Naive thymus-derived CD8-positive, alpha-beta T cell (primary cell): ENCODE data around the gene RFFL. TPM values are rescaled to one million over a fixed set of nuclear protein-coding genes. Genes with fewer than 3 reads are reported as not detected.
"Not testable (repeated sequence)": the region's sequence is repeated elsewhere in the genome, so short reads cannot be mapped to it uniquely, and the experiment has no call there.

Experiments
- ATAC-seq, 2 donors: fragments of 150-1000 bp; cut with Tn5 transposase in 1 of 2; sonication (Bioruptor Pico), chemical (Tn5 transposase) in 1 of 2; 1 replicate in 1 of 2; 2 replicates in 1 of 2; pipeline ENCODE4 v1.10.0; 2021; ENCODE audit warnings: mild to moderate bottlenecking in 2 of 2, moderate library complexity in 2 of 2
- POLR2A ChIA-PET: fragments of 350-600 bp; sonication (Branson Sonifier 250); formaldehyde crosslinking; loops from one replicate; lab custom pipeline; 2021; ENCODE audit warnings: antibody characterized with exemption; lab: Charles Lee
- DNase-seq, 10 donors: peaks; one replicate each; pipeline versions ENCODE4 v3.0.0 to v3.0.0-alpha.2; 2020 to 2022
- H3K27ac Mint-ChIP-seq, 10 donors: one replicate each; pipeline ENCODE4 v1.8.0; 2020 to 2022; ENCODE audit warnings: mild to moderate bottlenecking in 10 of 10, mixed read lengths in 10 of 10, moderate library complexity in 4 of 10, inconsistent platforms in 1 of 10
- H3K27me3 Mint-ChIP-seq, 5 donors: one replicate each; pipeline ENCODE4 v1.8.0; 2021 to 2022; ENCODE audit warnings: mixed read lengths in 5 of 5
- H3K36me3 Mint-ChIP-seq, 3 donors: one replicate each; pipeline ENCODE4 v1.8.0; 2020 to 2022; ENCODE audit warnings: mixed read lengths in 3 of 3, mild to moderate bottlenecking in 2 of 3, inconsistent platforms in 1 of 3
- H3K4me1 Mint-ChIP-seq, 4 donors: one replicate each; pipeline ENCODE4 v1.8.0; 2021 to 2022; ENCODE audit warnings: mixed read lengths in 4 of 4
- H3K4me3 Mint-ChIP-seq, 10 donors: one replicate each; pipeline ENCODE4 v1.8.0; 2020 to 2022; ENCODE audit warnings: mild to moderate bottlenecking in 10 of 10, mixed read lengths in 10 of 10, moderate library complexity in 6 of 10, inconsistent platforms in 1 of 10
- H3K9me3 Mint-ChIP-seq, 9 donors: one replicate each; pipeline ENCODE4 v1.8.0; 2020 to 2022; ENCODE audit warnings: mixed read lengths in 9 of 9, mild to moderate bottlenecking in 3 of 9, inconsistent platforms in 1 of 9, moderate library complexity in 1 of 9
- polyA plus RNA-seq, 3 donors: library from polyadenylated mRNA; unstranded; fragments of 300-500 nt; fragmentation: Illumina TruSeq; gene quantifications; one replicate each; pipeline ENCODE4 v1.2.3, GENCODE V29; 2021
- total RNA-seq, 8 experiments: library from RNA in 2 of 8; stranded (reverse) in 2 of 8; gene quantifications; one replicate each; pipeline ENCODE4 v1.2.3 and lab custom pipeline; 2021 to 2026

The RFFL gene
- total and polyA plus RNA-seq, 5 experiments from 2014 or later = 30.8 to 70.1 (median 39.7) TPM

DNA sequence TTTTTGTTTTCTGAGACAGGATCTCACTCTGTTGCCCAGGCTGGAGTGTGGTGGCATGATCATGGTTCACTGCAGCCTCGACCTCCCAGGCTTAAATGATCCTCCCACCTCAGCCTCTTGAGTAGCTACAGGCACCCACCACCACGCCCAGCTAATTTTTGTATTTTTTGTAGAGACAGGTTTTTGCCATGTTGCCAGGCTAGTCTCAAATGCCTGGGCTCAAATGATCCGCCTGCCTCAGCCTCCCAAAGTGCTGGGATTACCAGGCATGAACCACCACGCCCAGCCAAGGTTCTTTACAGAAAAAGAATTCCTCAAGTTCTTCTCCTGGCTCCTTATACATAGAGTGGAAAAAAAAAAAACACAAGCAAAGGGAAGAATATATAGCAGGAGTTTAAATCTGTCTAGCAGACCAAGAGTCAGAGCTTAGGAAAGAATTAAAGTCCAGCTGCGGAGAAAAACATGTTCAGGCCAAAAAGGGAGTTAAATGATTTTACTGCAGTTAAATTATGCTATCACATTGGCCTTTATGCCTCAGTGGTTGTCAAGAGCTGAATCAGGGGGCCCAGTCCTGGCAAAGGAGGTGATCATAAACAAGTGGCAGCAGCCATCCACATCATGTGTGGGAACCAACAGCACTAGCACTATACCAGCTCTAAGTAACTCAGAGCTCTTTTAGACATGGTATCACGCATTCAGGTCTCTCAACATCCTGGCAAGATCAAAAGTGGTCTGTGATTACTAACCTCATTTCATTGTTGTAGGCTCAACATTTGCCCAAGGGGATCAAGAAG lies 43.9 kb downstream of the RFFL start:
- Mint-ChIP-seq H3K9me3 (no peaks in the 10 kb centered on the region), H3K4me3 (no peak overlapping the region), H3K36me3 (peaks cover 0 to 68% (median 23%) of the 10 kb centered on the region in 3 donors), H3K27me3 (no peaks in the 10 kb centered on the region), H3K27ac (peak overlapping the region; percentile 3 to 98 (median 68)), H3K4me1 (peaks cover 11 to 56% (median 50%) of the 10 kb centered on the region in 4 donors)
- ATAC-seq = no peak
- POLR2A ChIA-PET = interaction anchor here (1.0 to 1.4 kb wide), 3 partner anchors 13 to 36 kb away, joined by 3 read pairs; no protein-coding TSS in a partner anchor
- no peak for DNase-seq

DNA sequence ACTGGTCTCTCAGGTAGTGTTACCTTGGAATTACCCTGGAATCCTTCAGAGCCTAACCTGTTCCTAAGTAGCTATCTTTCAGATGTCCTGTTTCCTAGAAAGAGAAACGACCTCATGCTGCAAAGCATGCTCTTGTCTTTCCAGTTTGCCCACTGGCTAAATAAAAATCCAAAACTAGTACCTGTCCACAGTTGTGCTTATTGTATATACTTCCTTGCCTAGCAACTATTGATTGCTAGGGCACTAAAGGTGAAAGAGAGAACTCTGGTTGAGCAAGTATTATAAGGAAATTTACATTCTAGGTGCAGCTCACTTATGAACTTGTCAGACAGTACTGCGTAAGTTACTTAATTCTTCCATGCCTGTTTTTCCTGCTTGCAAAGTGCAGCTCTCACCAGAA lies 44.7 kb downstream of the RFFL start:
- Mint-ChIP-seq H3K9me3 (no peaks in the 10 kb centered on the region), H3K36me3 (peaks cover 0 to 72% (median 23%) of the 10 kb centered on the region in 3 donors), H3K27ac (peak overlapping the region in 3 of 10 donors; percentile 22 to 98 (median 52)), H3K27me3 (no peaks in the 10 kb centered on the region), H3K4me1 (peaks cover 11 to 50% (median 46%) of the 10 kb centered on the region in 4 donors), H3K4me3 (no peak overlapping the region)
- ATAC-seq (no peak), DNase-seq (no peak)
- POLR2A ChIA-PET = interaction anchor here (1.2 to 1.4 kb wide), 2 partner anchors 12 to 37 kb away, joined by 3 read pairs; no protein-coding TSS in a partner anchor

DNA sequence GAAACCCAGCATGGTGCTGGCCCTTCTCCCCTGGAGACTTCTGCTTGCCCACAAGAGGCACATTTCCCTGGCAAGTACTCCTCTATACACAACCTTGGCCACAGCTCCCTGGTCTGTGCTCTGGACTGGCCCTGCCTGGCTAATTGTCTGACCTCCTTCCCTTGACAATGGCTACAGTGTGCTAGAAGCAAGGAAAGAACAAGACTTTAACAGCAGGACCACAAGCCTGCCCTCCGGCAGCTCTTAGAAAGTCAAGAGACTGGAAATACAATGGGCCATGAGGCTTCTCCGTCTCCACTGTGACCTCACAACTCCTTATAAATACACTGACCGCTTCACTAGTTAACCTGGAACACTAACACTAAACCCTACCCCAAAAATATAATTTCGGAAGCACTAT lies 46.5 kb downstream of the RFFL start:
- no peak for DNase-seq

DNA sequence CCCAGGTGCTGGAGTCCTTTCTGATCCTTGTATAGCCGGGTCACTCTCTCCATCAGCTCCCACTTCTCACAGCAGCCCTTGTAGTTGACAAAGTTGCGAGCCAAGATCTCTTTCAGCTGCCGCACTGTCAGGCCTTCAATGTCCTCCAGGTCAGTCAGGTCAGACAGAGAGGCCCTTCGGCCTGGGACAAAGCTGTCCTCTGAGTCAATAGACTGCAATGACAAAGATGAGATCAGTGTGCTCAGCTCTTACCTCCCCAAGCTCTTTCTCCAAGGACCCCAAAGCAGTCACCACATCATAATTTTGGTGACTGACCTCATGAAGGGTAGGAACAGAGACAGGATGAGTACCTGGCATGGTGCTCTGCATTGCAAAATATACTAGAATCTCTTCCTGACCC lies 47.1 kb downstream of the RFFL start:
- Mint-ChIP-seq H3K4me1 (peaks cover 2 to 28% (median 21%) of the 10 kb centered on the region in 4 donors), H3K27ac (no peak overlapping the region), H3K4me3 (no peak overlapping the region), H3K27me3 (no peaks in the 10 kb centered on the region), H3K9me3 (no peaks in the 10 kb centered on the region), H3K36me3 (peaks cover 0 to 91% (median 24%) of the 10 kb centered on the region in 3 donors)
- no peak for DNase-seq
- no peak for ATAC-seq
- POLR2A ChIA-PET = interaction anchor here (0.7 to 0.9 kb wide), 2 partner anchors 88 to 103 kb away, joined by 3 read pairs; no protein-coding TSS in a partner anchor

More for the DNA sequence above, 46.5 kb downstream of the RFFL start:
- no peak for ATAC-seq
- H3K9me3 Mint-ChIP-seq = no peaks in the 10 kb centered on the region
- peaks cover 2 to 32% (median 28%) of the 10 kb centered on the region in 4 donors for H3K4me1 Mint-ChIP-seq
- POLR2A ChIA-PET = interaction anchor here (0.9 kb wide), 1 partner anchor 102 kb away, joined by 3 read pairs; no protein-coding TSS in a partner anchor
- no peaks in the 10 kb centered on the region for H3K27me3 Mint-ChIP-seq
- peaks cover 0 to 87% (median 24%) of the 10 kb centered on the region in 3 donors for H3K36me3 Mint-ChIP-seq
- no peak overlapping the region for H3K4me3 Mint-ChIP-seq
- H3K27ac Mint-ChIP-seq = peak overlapping the region in 3 of 10 donors; percentile 2 to 63 (median 26)

DNA sequence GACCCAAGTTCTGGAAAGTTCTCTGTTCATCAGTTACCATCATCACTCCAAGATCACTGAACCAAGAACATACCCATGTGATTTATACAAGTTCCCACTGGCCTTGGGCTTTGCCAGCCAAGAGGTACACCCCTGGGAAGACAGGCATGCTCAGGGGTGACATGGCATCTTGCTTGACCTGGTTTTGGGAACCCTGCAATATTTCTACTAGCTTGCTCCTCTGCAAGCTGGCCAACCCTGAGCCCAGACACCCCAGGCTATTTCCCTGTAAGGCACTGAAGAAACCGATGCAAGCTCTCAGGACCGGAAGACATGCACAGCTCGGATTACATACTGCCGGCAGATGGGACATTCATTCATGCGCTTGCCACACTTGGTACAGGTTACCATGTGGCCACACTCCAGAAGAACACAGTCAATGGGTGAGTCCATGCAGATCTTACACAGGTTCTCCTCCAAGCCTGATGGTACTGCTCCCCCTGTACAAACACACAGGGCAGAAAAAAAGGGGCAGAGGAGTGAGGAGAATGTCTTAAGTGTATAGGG lies 51.8 kb downstream of the RFFL start:
- ATAC-seq (no peak), DNase-seq (no peak)
- H3K4me3 Mint-ChIP-seq = no peak overlapping the region
- H3K27ac Mint-ChIP-seq = peak overlapping the region in 9 of 10 donors; percentile 14 to 69 (median 43)
- H3K4me1 Mint-ChIP-seq = peaks cover 0 to 4% (median 2%) of the 10 kb centered on the region in 4 donors
- H3K9me3 Mint-ChIP-seq = no peaks in the 10 kb centered on the region
- no peaks in the 10 kb centered on the region for H3K27me3 Mint-ChIP-seq
- POLR2A ChIA-PET = interaction anchor here (0.5 to 2.2 kb wide), 2 partner anchors 11 to 571 kb away, joined by 3 to 7 read pairs; no protein-coding TSS in a partner anchor
- peaks cover 0 to 88% (median 16%) of the 10 kb centered on the region in 3 donors for H3K36me3 Mint-ChIP-seq

DNA sequence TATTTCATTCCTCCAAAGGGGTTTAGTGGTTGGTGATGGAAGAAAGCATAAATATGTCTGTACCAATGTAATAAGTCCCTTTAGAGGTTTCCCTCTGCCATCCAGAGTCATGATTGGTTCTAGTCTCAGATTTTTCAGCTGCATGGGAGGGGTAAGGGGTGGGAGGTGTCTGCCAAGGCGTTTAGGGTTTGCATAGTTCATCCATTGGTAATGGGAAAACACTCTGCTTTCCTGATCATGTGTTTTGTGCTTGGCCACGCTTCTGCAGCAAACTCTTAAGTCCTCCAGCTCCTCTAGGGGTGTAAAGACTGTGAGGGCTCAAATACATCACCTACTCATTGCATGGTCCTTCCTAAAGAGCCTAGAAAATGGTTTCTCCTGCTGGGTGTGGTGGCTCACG lies 53.4 kb downstream of the RFFL start:
- Mint-ChIP-seq H3K27me3 (no peaks in the 10 kb centered on the region), H3K36me3 (peaks cover 0 to 80% (median 3%) of the 10 kb centered on the region in 3 donors), H3K4me1 (peaks cover 0 to 4% (median 2%) of the 10 kb centered on the region in 4 donors), H3K4me3 (no peak overlapping the region), H3K9me3 (no peaks in the 10 kb centered on the region), H3K27ac (peak overlapping the region in 4 of 10 donors; percentile 18 to 78 (median 40))
- POLR2A ChIA-PET = interaction anchor here (0.7 to 1.9 kb wide), 3 partner anchors 13 to 48 kb away, joined by 3 to 8 read pairs (median 5); no protein-coding TSS in a partner anchor
- DNase-seq = no peak
- no peak for ATAC-seq

DNA sequence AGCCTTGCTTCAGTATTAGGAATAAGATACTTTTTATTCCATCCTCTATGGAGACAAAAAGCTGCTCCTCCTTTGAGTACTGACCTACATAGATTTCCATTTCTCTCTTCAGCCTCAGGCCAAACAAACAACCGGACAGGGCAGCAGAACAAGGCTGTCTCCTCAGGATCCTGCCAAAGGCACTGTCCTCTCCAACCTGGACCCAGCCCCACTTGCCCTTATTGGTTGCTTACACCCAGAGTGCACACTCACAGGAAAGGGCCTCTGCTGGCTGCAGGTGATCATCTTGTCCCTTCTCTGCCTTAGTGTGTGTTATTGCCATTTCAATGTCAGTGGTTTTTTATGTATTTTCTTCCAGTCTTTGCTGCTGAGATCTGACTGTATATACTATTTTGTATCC lies 56.5 kb downstream of the RFFL start:
- Mint-ChIP-seq H3K27ac (peak overlapping the region; percentile 2 to 83 (median 64)), H3K27me3 (no peaks in the 10 kb centered on the region), H3K36me3 (peaks cover 0 to 71% (median 1%) of the 10 kb centered on the region in 3 donors), H3K4me1 (peaks cover 0 to 7% (median 2%) of the 10 kb centered on the region in 4 donors), H3K4me3 (no peak overlapping the region), H3K9me3 (no peaks in the 10 kb centered on the region)
- POLR2A ChIA-PET = interaction anchor here (0.7 to 1.0 kb wide), 2 partner anchors 13 to 37 kb away, joined by 3 read pairs; no protein-coding TSS in a partner anchor
- DNase-seq = no peak
- ATAC-seq = no peak

DNA sequence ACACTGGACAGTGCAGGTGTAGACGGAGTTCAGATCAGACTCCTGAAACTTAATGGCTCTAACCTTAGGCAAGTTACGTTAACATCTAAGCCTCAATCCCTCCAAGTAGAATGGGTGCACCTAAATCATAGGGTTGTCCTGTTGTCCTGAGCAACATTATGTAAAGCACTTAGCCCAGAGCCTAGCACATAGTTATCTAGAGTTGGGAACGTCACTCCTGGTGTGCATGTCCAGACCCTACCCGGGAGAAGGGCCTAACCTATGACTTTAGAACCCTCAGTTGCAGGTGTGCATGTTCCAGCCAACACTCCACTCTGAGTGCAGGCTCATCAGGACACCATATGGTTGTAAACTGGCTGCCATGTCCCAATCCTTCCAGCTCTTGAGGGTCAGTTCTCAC lies 57.2 kb downstream of the RFFL start:
- Mint-ChIP-seq H3K27ac (peak overlapping the region in 8 of 10 donors; percentile 9 to 74 (median 44)), H3K27me3 (no peaks in the 10 kb centered on the region), H3K4me1 (peaks cover 0 to 7% (median 0%) of the 10 kb centered on the region in 4 donors), H3K9me3 (no peaks in the 10 kb centered on the region), H3K4me3 (no peak overlapping the region), H3K36me3 (peaks cover 0 to 71% (median 1%) of the 10 kb centered on the region in 3 donors)
- no peak for DNase-seq
- ATAC-seq = no peak
- POLR2A ChIA-PET = interaction anchor here (0.7 to 1.0 kb wide), 2 partner anchors 13 to 38 kb away, joined by 3 read pairs; no protein-coding TSS in a partner anchor

DNA sequence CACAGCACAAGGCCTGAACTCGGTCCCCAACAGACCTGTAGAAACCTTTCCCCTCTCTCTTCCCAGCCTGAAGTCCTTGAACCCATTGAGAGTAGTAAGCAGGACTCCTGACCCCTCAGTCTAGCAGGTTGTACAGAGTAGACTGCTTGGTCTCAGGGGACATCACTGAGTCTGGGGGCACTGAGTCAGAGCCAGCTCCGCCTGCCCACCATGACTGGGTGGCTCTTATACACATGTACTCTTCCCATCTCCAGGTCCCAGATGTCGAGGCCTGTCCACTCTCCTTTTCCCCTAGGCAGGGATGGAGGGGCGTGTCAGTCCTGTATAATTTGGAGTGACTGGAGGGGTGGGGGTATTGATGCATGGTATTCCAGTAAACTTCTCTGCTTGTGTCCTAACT lies 59.7 kb downstream of the RFFL start:
- Mint-ChIP-seq H3K4me3 (no peak overlapping the region), H3K36me3 (peaks cover 0 to 65% (median 0%) of the 10 kb centered on the region in 3 donors), H3K27ac (peak overlapping the region in 7 of 10 donors; percentile 3 to 87 (median 49)), H3K27me3 (no peaks in the 10 kb centered on the region), H3K9me3 (no peaks in the 10 kb centered on the region), H3K4me1 (peaks cover 0 to 6% (median 0%) of the 10 kb centered on the region in 4 donors)
- DNase-seq (no peak), ATAC-seq (no peak)
- POLR2A ChIA-PET = interaction anchor here (2.0 kb wide), 1 partner anchor 19 kb away, joined by 5 read pairs; no protein-coding TSS in a partner anchor

DNA sequence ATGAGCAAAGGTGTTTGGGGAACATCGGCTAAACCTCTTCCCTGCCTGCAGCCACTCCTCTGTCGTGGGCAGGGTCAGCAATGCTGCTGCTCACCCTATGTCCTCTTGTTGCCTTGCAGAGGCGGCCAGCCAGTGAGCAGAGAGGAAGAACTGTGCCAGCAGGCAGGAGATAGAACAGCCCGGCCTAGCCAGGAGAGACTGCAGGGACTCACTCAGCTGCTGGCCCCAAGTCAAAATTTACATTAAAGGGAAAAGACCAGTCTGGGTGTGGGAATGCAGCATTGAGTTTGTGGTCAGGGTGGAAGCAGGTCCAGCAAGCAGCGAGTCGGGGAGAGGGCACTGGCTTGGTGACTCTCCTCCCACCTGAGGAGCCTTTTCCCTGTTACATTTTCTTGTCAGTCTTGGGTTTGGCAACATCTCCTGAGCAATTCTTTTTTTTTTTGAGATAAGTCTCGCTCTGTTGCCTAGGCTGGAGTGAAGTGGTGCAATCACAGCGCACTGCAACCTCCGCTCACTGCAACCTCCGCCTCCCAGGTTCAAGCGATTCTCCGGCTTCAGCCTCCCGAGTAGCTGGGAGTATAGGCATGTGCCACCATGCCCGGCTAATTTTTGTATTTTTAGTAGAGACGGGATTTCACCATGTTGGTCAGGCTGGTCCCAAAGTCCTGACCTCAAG lies 60.5 kb downstream of the RFFL start:
- no peaks in the 10 kb centered on the region for H3K27me3 Mint-ChIP-seq
- no peak overlapping the region for H3K4me3 Mint-ChIP-seq
- peaks cover 0 to 67% (median 0%) of the 10 kb centered on the region in 3 donors for H3K36me3 Mint-ChIP-seq
- ATAC-seq (no peak), DNase-seq (no peak)
- peak overlapping the region in 8 of 10 donors; percentile 20 to 74 (median 56) for H3K27ac Mint-ChIP-seq
- no peaks in the 10 kb centered on the region for H3K9me3 Mint-ChIP-seq
- POLR2A ChIA-PET = no interaction called here
- peaks cover 4 to 6% (median 5%) of the 10 kb centered on the region in 4 donors for H3K4me1 Mint-ChIP-seq

DNA sequence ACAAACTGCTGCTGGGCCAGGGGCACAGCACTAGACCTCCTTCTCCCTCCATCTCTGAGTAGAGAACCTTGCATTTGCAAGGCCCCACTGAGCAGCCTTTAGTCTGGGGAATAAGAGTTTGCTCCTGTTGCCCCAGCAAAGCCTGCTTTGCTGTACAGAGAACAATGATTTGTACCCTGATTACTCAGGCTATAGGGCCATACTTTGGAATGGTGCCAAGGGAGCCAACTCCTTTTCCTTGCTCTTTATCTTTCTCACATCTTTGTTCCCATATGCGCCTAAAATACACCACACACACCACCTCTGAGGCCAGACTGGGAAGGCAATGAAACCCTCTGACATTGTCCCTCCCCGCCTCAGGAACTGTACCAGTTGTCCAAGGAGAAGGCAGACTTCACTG lies 62.0 kb downstream of the RFFL start:
- H3K4me3 Mint-ChIP-seq = no peak overlapping the region
- POLR2A ChIA-PET = no interaction called here
- peak overlapping the region in 6 of 10 donors; percentile 26 to 67 (median 41) for H3K27ac Mint-ChIP-seq
- no peaks in the 10 kb centered on the region for H3K9me3 Mint-ChIP-seq
- peaks cover 0 to 54% (median 0%) of the 10 kb centered on the region in 3 donors for H3K36me3 Mint-ChIP-seq
- ATAC-seq = no peak
- H3K4me1 Mint-ChIP-seq = peaks cover 4 to 6% (median 5%) of the 10 kb centered on the region in 4 donors
- no peaks in the 10 kb centered on the region for H3K27me3 Mint-ChIP-seq
- no peak for DNase-seq

DNA sequence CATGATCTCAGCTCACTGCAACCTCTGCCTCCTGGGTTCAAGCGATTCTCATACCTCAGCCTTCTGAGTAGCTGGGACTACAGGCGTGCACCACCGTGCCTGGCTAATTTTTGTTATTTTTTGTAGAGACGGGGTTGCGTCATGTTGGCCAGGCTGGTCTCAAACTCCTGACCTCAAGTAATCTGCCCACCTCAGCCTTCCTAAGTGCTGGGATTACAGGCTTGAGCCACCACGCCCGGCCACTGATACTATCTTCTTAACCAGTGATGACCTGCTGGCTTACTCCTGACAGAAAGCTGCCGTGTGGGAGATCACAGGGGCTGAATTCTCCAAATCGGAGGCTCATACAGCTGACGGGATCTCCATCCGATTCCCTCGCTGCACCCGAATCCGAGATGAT lies 62.5 kb downstream of the RFFL start:
- H3K4me1 Mint-ChIP-seq, DNase-seq, ATAC-seq, H3K4me3 Mint-ChIP-seq, H3K9me3 Mint-ChIP-seq, H3K27me3 Mint-ChIP-seq: not testable (repeated sequence)
- POLR2A ChIA-PET = interaction anchor here (1.3 to 3.4 kb wide), 2 partner anchors 22 to 89 kb away, joined by 7 to 18 read pairs; no protein-coding TSS in a partner anchor
- Mint-ChIP-seq H3K36me3 (peaks cover 0 to 55% (median under 1%) of the 10 kb centered on the region in 3 donors), H3K27ac (peak overlapping the region in 5 of 10 donors; percentile 4 to 40 (median 38))
